A673 (cell line): Measurements from ENCODE around the gene MLLT11. TPM values are rescaled to one million over a fixed set of nuclear protein-coding genes. Genes with fewer than 3 reads are reported as not detected.
A peak's percentile ranks its signal among the peaks of the same experiment; 100 is the strongest.

ENCODE experiments used
- BruUV-seq: library from RNA; stranded (reverse); fragments of 400-500 nt; replicated peaks from 2 replicates; lab custom pipeline; 2021; lab: Mats Ljungman, UMichigan
- CTCF ChIA-PET: fragments of 300-600 bp; sonication (Branson Sonifier 250); formaldehyde crosslinking; loops from one replicate; lab custom pipeline; 2022; ENCODE audit warnings: antibody characterized with exemption; lab: Charles Lee
- POLR2A ChIA-PET: fragments of 300-600 bp; sonication (Branson Sonifier 250); formaldehyde crosslinking; loops from one replicate; lab custom pipeline; 2022; ENCODE audit warnings: antibody characterized with exemption; ENCODE audit not compliant: low non-redundant PET; lab: Charles Lee
- DNase-seq: peaks from one replicate; pipeline ENCODE4 v3.0.0-alpha.2; 2015; ENCODE audit warnings: low spot score
- H3K27ac ChIP-seq: fragments of 200-600 bp; sonication (generic); 2 replicates; pipeline ENCODE4 v1.5.1; 2016; ENCODE audit warnings: mixed run types, low read depth, mild to moderate bottlenecking, mixed read lengths, antibody characterized with exemption, low read length; ENCODE audit not compliant: poor library complexity, severe bottlenecking
- H3K27me3 ChIP-seq: fragments of 200-600 bp; sonication (generic); replicated peaks from 2 replicates; pipeline ENCODE4 v1.6.1; 2017; ENCODE audit warnings: mixed run types, low read depth, mild to moderate bottlenecking, mixed read lengths, antibody characterized with exemption, low read length; ENCODE audit not compliant: insufficient read depth, poor library complexity
- H3K36me3 ChIP-seq: fragments of 200-600 bp; sonication (generic); 2 replicates; pipeline ENCODE4 v1.6.1; 2016; ENCODE audit warnings: mixed run types, mild to moderate bottlenecking, mixed read lengths, antibody characterized with exemption, low read length; ENCODE audit not compliant: insufficient read depth, poor library complexity, severe bottlenecking
- H3K4me1 ChIP-seq: fragments of 200-600 bp; sonication (generic); 2 replicates; pipeline ENCODE4 v1.6.1; 2017; ENCODE audit warnings: mixed run types, mild to moderate bottlenecking, mixed read lengths, antibody characterized with exemption, low read length; ENCODE audit not compliant: insufficient read depth, poor library complexity, severe bottlenecking
- H3K4me3 ChIP-seq: fragments of 200-600 bp; sonication (generic); 2 replicates; pipeline ENCODE4 v1.5.1; 2016; ENCODE audit warnings: low read depth, mixed run types, mild to moderate bottlenecking, mixed read lengths, low read length; ENCODE audit not compliant: poor library complexity, severe bottlenecking
- H3K9me3 ChIP-seq: fragments of 200-600 bp; sonication (generic); 2 replicates; pipeline ENCODE4 v1.6.1; 2016; ENCODE audit warnings: mixed run types, low read depth, mild to moderate bottlenecking, mixed read lengths, antibody characterized with exemption, low read length; ENCODE audit not compliant: poor library complexity, severe bottlenecking
- EZH2 ChIP-seq: fragments of 200-600 bp; sonication (generic); IDR thresholded peaks from 2 replicates; pipeline ENCODE4 v1.6.1; 2017; ENCODE audit warnings: borderline replicate concordance, low read depth, mild to moderate bottlenecking, mixed read lengths, antibody characterized with exemption, low read length; ENCODE audit not compliant: poor library complexity, severe bottlenecking
- intact Hi-C: fragments of 100-400 bp; cut with micrococcal nuclease; formaldehyde crosslinking; loops from one replicate; pipeline ENCODE4 v1.10.0; 2022; ENCODE audit not compliant: unreplicated experiment
- total RNA-seq: library from RNA; stranded (reverse); gene quantifications from 2 replicates; pipeline ENCODE4 v1.2.3, GENCODE V29; 2021
- TF ChIP-seq, protein P1 (sequence below): fragments of 300-800, 200-600 bp; sonication (generic); conservative IDR thresholded peaks from 2 replicates; pipeline ENCODE4 v1.5.1; 2017; ENCODE audit warnings: low read depth, mild to moderate bottlenecking, antibody characterized with exemption, low read length, moderate library complexity, mixed read lengths

Gene MLLT11
- total RNA-seq, 1 experiment from 2014 or later = 108 TPM

DNA sequence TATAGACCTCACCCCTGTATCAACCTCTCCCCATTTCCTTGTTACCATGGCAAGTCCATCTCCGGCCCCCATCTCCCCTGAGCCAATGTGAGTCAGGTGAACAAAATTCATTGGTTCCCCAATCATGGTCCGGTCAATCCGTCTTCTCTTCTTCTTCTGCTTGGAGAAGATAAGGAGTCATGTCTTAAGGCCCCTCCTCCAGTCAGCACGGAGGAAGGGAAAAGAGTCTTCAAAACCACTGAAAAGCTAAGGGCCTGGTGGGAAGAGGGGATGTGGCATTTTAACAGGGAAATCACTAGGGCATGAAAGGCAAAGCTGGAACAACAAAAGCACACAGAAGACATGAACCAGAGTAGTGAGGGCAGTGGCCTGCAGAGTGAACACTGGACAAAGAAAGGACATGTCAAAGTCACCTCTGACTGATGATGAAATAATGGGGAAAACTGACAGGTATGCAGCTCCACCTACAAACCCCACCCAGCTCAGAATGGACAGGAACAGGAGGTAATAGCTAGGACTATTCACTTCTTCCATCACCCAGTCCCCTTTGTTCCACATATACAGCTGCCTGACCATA is 5.1 kb upstream of the MLLT11 start:
- no peak for DNase-seq
- Histone ChIP-seq H3K4me3 (no peak overlapping the region), H3K4me1 (peaks cover 10% of the 10 kb centered on the region), H3K36me3 (peaks cover 49% of the 10 kb centered on the region), H3K27me3 (no peaks in the 10 kb centered on the region), H3K27ac (no peak overlapping the region), H3K9me3 (no peaks in the 10 kb centered on the region)
- ChIA-PET CTCF (no interaction called here), POLR2A (no interaction called here)
- BruUV-seq = no TSS peak
- intact Hi-C loops = no loop called here
- TF ChIP-seq EZH2 = no peak
- TF ChIP-seq, protein P1, sequence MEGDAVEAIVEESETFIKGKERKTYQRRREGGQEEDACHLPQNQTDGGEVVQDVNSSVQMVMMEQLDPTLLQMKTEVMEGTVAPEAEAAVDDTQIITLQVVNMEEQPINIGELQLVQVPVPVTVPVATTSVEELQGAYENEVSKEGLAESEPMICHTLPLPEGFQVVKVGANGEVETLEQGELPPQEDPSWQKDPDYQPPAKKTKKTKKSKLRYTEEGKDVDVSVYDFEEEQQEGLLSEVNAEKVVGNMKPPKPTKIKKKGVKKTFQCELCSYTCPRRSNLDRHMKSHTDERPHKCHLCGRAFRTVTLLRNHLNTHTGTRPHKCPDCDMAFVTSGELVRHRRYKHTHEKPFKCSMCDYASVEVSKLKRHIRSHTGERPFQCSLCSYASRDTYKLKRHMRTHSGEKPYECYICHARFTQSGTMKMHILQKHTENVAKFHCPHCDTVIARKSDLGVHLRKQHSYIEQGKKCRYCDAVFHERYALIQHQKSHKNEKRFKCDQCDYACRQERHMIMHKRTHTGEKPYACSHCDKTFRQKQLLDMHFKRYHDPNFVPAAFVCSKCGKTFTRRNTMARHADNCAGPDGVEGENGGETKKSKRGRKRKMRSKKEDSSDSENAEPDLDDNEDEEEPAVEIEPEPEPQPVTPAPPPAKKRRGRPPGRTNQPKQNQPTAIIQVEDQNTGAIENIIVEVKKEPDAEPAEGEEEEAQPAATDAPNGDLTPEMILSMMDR = no peak

DNA sequence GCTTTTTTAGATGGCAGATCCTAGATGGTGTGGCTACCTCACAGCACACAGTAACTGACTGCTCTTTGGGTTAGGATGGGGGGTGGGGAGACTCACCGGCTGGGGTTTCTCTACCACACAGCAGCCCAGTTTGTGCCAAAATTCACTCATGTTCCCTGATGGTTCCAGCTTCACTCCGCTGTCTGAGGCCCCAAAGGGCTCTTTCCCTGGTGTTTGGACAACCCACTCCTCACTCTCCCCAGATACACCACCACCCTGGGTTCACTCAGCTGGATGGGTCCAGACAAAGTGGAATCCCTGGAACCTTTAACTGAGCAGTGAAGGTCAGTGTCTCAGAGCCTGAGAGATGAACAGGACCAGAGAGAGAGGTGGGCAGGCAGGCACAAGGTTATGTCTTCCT is 4.6 kb upstream of the MLLT11 start:
- Histone ChIP-seq H3K27me3 (no peaks in the 10 kb centered on the region), H3K4me1 (peaks cover 10% of the 10 kb centered on the region), H3K9me3 (no peaks in the 10 kb centered on the region), H3K36me3 (peaks cover 49% of the 10 kb centered on the region), H3K4me3 (no peak overlapping the region), H3K27ac (no peak overlapping the region)
- intact Hi-C loops = no loop called here
- no peak for TF ChIP-seq EZH2
- TF ChIP-seq, protein P1 = no peak
- ChIA-PET CTCF (no interaction called here), POLR2A (no interaction called here)
- BruUV-seq = no TSS peak
- no peak for DNase-seq

DNA sequence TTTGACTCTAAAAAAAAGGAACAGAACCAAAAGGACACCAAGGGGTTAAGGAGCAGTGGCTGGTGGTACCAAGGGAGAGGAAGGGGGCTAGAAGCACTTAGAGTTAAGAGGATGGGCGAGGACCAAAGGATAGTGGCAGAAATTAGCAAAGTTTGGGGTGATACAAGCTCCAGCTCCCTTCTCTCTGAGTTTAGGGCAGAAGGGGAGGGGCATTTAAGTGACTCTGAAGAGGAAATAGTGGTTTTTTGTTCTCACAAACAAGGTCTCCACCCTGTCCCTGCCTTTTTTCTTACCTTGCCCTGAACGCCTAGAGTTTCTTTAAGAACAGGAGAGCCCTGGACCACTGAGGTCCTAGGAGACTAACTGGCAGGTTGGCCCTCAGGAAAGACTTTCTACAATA is 4.0 kb upstream of the MLLT11 start:
- POLR2A ChIA-PET = no interaction called here
- BruUV-seq = no TSS peak
- H3K27me3 ChIP-seq = no peaks in the 10 kb centered on the region
- intact Hi-C loops = no loop called here
- DNase-seq = no peak
- no peak for TF ChIP-seq EZH2
- TF ChIP-seq, protein P1 = no peak
- H3K9me3 ChIP-seq = no peaks in the 10 kb centered on the region
- peaks cover 49% of the 10 kb centered on the region for H3K36me3 ChIP-seq
- CTCF ChIA-PET = no interaction called here
- no peak overlapping the region for H3K4me3 ChIP-seq
- H3K4me1 ChIP-seq = peaks cover 10% of the 10 kb centered on the region
- H3K27ac ChIP-seq = peak overlapping the region; percentile 47
